Neural progenitor cell (in vitro differentiated cells): ENCODE measurements around the gene EFNB2.

ENCODE experiments used
- CTCF ChIP-seq: fragments of 200-600 bp; sonication (generic); IDR thresholded peaks from 2 replicates; pipeline ENCODE4 v1.5.1; 2017; ENCODE audit warnings: antibody characterized with exemption, mild to moderate bottlenecking
- EZH2 ChIP-seq: fragments of 200-600 bp; sonication (generic); IDR thresholded peaks from 2 replicates; pipeline ENCODE4 v1.6.1; 2017; ENCODE audit warnings: antibody characterized with exemption, mild to moderate bottlenecking, moderate library complexity

GRCh38 chr13:106575896-106576295 is 40.4 kb upstream of the EFNB2 start:
- no peak for TF ChIP-seq CTCF
- no peak for TF ChIP-seq EZH2
